MCF 10A (cell line): ENCODE results near the gene TFPT. TPM values are rescaled to one million over a fixed set of nuclear protein-coding genes. Genes with fewer than 3 reads are reported as not detected.
A peak's percentile ranks its signal among the peaks of the same experiment; 100 is the strongest.

ENCODE experiments used
- BruUV-seq: library from RNA; stranded (reverse); fragments of 400-500 nt; replicated peaks from 2 replicates; lab custom pipeline; 2021; lab: Mats Ljungman, UMichigan
- CTCF ChIA-PET: fragments of 300-600 bp; sonication (Branson Sonifier 250); formaldehyde crosslinking; extraction: SDS; loops from one replicate; lab custom pipeline; 2021; ENCODE audit warnings: antibody characterized with exemption, inconsistent platforms; lab: Yijun Ruan, JAX
- POLR2A ChIA-PET: fragments of 300-600, 350-650 bp; sonication (Branson Sonifier 250); formaldehyde crosslinking; extraction: SDS; loops from one replicate; lab custom pipeline; 2020; ENCODE audit warnings: antibody characterized with exemption, inconsistent platforms; lab: Yijun Ruan, JAX
- DNase-seq: peaks from one replicate; pipeline ENCODE4 v3.0.0-alpha.2; 2018; ENCODE audit not compliant: unreplicated experiment
- H3K27ac Mint-ChIP-seq: one replicate; pipeline ENCODE4 v1.8.0; 2022; ENCODE audit warnings: mild to moderate bottlenecking, low read depth, mixed read lengths; ENCODE audit not compliant: unreplicated experiment
- H3K27me3 Mint-ChIP-seq: one replicate; pipeline ENCODE4 v1.8.0; 2022; ENCODE audit warnings: mixed read lengths; ENCODE audit not compliant: insufficient read depth, unreplicated experiment
- H3K36me3 Mint-ChIP-seq: one replicate; pipeline ENCODE4 v1.8.0; 2022; ENCODE audit warnings: mild to moderate bottlenecking, moderate library complexity, mixed read lengths; ENCODE audit not compliant: insufficient read depth, unreplicated experiment
- H3K4me1 Mint-ChIP-seq: one replicate; pipeline ENCODE4 v1.8.0; 2022; ENCODE audit warnings: mixed read lengths; ENCODE audit not compliant: insufficient read depth, unreplicated experiment
- H3K4me3 Mint-ChIP-seq: one replicate; pipeline ENCODE4 v1.8.0; 2022; ENCODE audit warnings: mild to moderate bottlenecking, moderate library complexity, mixed read lengths; ENCODE audit not compliant: unreplicated experiment
- H3K9me3 Mint-ChIP-seq: one replicate; pipeline ENCODE4 v1.8.0; 2022; ENCODE audit warnings: mixed read lengths; ENCODE audit not compliant: unreplicated experiment
- CTCF ChIP-seq: fragments of 200-600 bp; IDR thresholded peaks from one replicate; pipeline ENCODE4 v1.8.0; 2022; ENCODE audit warnings: antibody characterized with exemption, mild to moderate bottlenecking; ENCODE audit not compliant: unreplicated experiment
- intact Hi-C: fragments of 100-400 bp; cut with micrococcal nuclease; formaldehyde crosslinking; loops from 2 replicates; pipeline ENCODE4 v1.14.1; 2022
- total RNA-seq: library from RNA; stranded (reverse); gene quantifications from 2 replicates; pipeline ENCODE4 v1.2.3, GENCODE V29; 2022

Gene TFPT
- total RNA-seq, 1 experiment from 2014 or later = 22.8 TPM

DNA sequence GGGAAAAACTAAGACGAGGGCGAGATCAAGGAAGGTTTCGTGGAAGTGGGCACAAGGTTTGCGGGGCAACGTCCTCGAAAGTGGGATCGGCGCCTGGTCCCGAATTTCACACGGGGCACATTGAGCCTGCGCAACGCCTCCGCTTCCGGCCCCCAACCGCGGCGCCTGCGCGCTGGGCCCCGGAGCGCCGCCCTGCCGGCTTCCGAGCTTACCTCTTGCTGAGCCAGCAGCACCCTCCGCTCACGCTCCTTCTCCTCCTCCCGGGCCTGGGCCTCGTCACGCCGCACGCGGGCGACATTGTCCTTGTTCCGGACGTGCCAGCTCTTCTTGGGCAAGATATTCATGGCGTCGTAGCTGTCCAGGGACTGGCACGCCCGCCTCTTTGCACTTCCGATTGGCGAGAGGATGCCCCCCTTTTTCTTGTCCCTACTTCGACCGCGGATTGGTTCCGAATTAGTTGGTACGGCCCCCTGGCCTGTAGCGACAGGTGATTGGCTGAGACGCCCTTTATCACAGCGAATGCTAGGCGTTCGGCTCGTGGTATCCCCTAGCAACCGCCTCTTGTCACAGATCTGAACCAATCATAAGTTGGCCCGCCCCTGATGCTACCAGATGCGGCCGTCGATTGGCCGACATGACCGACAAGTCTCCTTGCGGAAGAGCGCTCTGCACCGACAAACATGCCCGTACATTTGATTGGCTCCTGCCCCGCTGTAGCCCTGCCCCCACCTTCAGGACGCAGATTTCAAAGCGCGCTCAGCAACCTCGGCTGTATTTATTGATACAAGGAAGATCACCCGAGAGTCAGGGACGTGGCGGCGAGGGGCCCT, 44.1 kb upstream of the TFPT start, which contains the start of gene LENG1:
Gene LENG1 (minus strand): TSS at position 370 of the 830 bp plus-strand sequence. CDS start 26 bp downstream, at position 344.
- BruUV-seq = no TSS peak
- no peaks in the 10 kb centered on the region for H3K9me3 Mint-ChIP-seq
- intact Hi-C loops = loop anchor here (2.0 to 5.0 kb wide), 2 partner anchors 23 to 43 kb away; partner anchors contain the start of genes CNOT3 and RPS9
- no peak for TF ChIP-seq CTCF
- no peaks in the 10 kb centered on the region for H3K27me3 Mint-ChIP-seq
- H3K4me1 Mint-ChIP-seq = peaks cover 22% of the 10 kb centered on the region
- DNase-seq = peak; percentile 100
- peak within 1 kb of the TSS; percentile 85 for H3K27ac Mint-ChIP-seq
- ChIA-PET CTCF (interaction anchor here (0.6 to 1.8 kb wide), 10 partner anchors 9 to 54 kb away, joined by 3 to 6 read pairs (median 4); no protein-coding TSS in a partner anchor), POLR2A (interaction anchor here (0.5 to 10.2 kb wide), 16 partner anchors 9 to 1263 kb away, joined by 3 to 110 read pairs (median 6); partner anchors contain the start of genes CNOT3, LENG8, MBOAT7 and PRPF31)
- peaks cover 35% of the 10 kb centered on the region for H3K36me3 Mint-ChIP-seq
- H3K4me3 Mint-ChIP-seq = peak within 1 kb of the TSS; percentile 76

DNA sequence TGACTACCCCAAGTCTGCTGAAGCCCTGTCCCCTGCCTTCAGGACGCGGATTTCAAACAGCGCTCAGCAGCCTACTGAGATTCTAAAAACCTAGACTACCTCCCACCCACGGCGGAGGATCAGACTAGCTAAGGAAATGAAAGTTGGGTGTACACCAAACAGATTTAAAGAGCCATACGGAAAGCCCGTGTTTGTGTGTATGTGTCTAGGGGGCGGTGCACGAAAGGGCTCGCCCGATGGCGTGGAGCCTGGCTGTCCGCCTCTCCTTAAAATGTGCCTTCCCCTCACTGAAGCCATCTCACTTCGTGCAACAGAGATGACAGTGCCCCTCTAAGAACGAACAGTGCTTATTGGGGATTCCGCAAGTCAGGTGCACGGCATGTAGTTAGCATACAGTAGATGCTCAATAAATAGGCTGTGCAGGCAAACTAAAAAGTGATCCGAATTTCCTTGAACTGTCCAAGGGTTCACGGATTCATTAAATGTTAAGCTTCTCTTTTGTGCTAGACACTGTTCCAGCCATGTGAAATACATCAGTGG, 43.4 kb upstream of the TFPT start:
- peaks cover 42% of the 10 kb centered on the region for H3K36me3 Mint-ChIP-seq
- no peaks in the 10 kb centered on the region for H3K9me3 Mint-ChIP-seq
- H3K27me3 Mint-ChIP-seq = no peaks in the 10 kb centered on the region
- BruUV-seq = TSS peak; percentile 71
- CTCF ChIA-PET = interaction anchor here (0.7 to 1.8 kb wide), 11 partner anchors 9 to 232 kb away, joined by 3 to 6 read pairs (median 3); no protein-coding TSS in a partner anchor
- intact Hi-C loops = loop anchor here (2.0 kb wide), 1 partner anchor 22 kb away; the partner anchor contains the start of gene CNOT3
- peak overlapping the region; percentile 76 for H3K4me3 Mint-ChIP-seq
- peak overlapping the region; percentile 85 for H3K27ac Mint-ChIP-seq
- H3K4me1 Mint-ChIP-seq = peaks cover 22% of the 10 kb centered on the region
- POLR2A ChIA-PET = interaction anchor here (0.5 to 10.2 kb wide), 18 partner anchors 8 to 1262 kb away, joined by 3 to 110 read pairs (median 6); partner anchors contain the start of genes CNOT3, LENG8, MBOAT7 and PRPF31
- TF ChIP-seq CTCF = no peak
- DNase-seq = peak; percentile 31

- ChIA-PET CTCF (interaction anchor here (0.6 to 0.7 kb wide), 2 partner anchors 51 to 652 kb away, joined by 3 to 4 read pairs; no protein-coding TSS in a partner anchor), POLR2A (interaction anchor here (0.8 to 10.2 kb wide), 4 partner anchors 19 to 44 kb away, joined by 3 to 110 read pairs (median 27); partner anchors contain the start of genes CNOT3, MBOAT7, RPS9 and TFPT)
- BruUV-seq = no TSS peak
- intact Hi-C loops = no loop called here
- no peaks in the 10 kb centered on the region for H3K27me3 Mint-ChIP-seq
- no peak for TF ChIP-seq CTCF
- H3K4me1 Mint-ChIP-seq = peaks cover 14% of the 10 kb centered on the region
- H3K9me3 Mint-ChIP-seq = no peaks in the 10 kb centered on the region
- H3K27ac Mint-ChIP-seq = no peak overlapping the region
- peaks cover 50% of the 10 kb centered on the region for H3K36me3 Mint-ChIP-seq
- peak overlapping the region; percentile 47 for H3K4me3 Mint-ChIP-seq
- no peak for DNase-seq
These were observed 41.5 kb upstream of the TFPT start for GRCh38 chr19:54156953-54157352.
